Measurements from ENCODE around the gene NECAP2.

Gene NECAP2

GRCh38 chr1:16413191-16413590, 27.3 kb upstream of the NECAP2 start:
- no peak overlapping the region for H3K27ac ChIP-seq (ENCODE audit: insufficient read depth in 1 of 2, low read depth in 1 of 2, low read length in 2 of 2, poor library complexity in 1 of 2, severe bottlenecking in 2 of 2)
- no peak overlapping the region for H3K4me3 ChIP-seq (ENCODE audit: control insufficient read depth in 1 of 7, extremely low read depth in 1 of 7, insufficient read depth in 4 of 7, low read depth in 2 of 7, low read length in 6 of 7)
- no peaks in the 10 kb centered on the region for H3K27me3 ChIP-seq (replicated peaks in 2 of 5; ENCODE audit: control insufficient read depth in 4 of 5, insufficient read depth in 5 of 5, low read length in 4 of 5)
- H3K4me1 ChIP-seq (ENCODE audit: control extremely low read depth in 1 of 4, control insufficient read depth in 4 of 4, insufficient read depth in 4 of 4, low read length in 3 of 4) = no peaks in the 10 kb centered on the region
- POLR2A ChIA-PET = no interaction called here
- CTCF ChIA-PET = no interaction called here
- H3K36me3 ChIP-seq (ENCODE audit: control insufficient read depth in 4 of 4, insufficient read depth in 4 of 4, low read length in 3 of 4) = no peaks in the 10 kb centered on the region
- H3K9me3 ChIP-seq (ENCODE audit: control extremely low read depth in 1 of 5, control insufficient read depth in 4 of 5, insufficient read depth in 2 of 5, low read depth in 1 of 5, low read length in 4 of 5) = no peaks in the 10 kb centered on the region
- 93% methylated on average over 2 of the region's 3 CpGs for WGBS (ENCODE audit: insufficient coverage)
- no peak for DNase-seq

- H3K27me3 ChIP-seq (replicated peaks in 2 of 5; ENCODE audit: control insufficient read depth in 4 of 5, insufficient read depth in 5 of 5, low read length in 4 of 5) = peaks cover 0 to 4% (median 0%) of the 10 kb centered on the region in 5 experiments
- no peaks in the 10 kb centered on the region for H3K4me1 ChIP-seq (ENCODE audit: control extremely low read depth in 1 of 4, control insufficient read depth in 4 of 4, insufficient read depth in 4 of 4, low read length in 3 of 4)
- H3K27ac ChIP-seq (ENCODE audit: insufficient read depth in 1 of 2, low read depth in 1 of 2, low read length in 2 of 2, poor library complexity in 1 of 2, severe bottlenecking in 2 of 2) = no peak overlapping the region
- ChIA-PET POLR2A (no interaction called here), CTCF (interaction anchor here (0.6 kb wide), 1 partner anchor 611 kb away, joined by 3 read pairs; no protein-coding TSS in a partner anchor)
- no peak for DNase-seq
- H3K36me3 ChIP-seq (ENCODE audit: control insufficient read depth in 4 of 4, insufficient read depth in 4 of 4, low read length in 3 of 4) = no peaks in the 10 kb centered on the region
- H3K4me3 ChIP-seq (ENCODE audit: control insufficient read depth in 1 of 7, extremely low read depth in 1 of 7, insufficient read depth in 4 of 7, low read depth in 2 of 7, low read length in 6 of 7) = no peak overlapping the region
- 96% methylated on average over 7 of the region's 7 CpGs for WGBS (ENCODE audit: insufficient coverage)
- H3K9me3 ChIP-seq (ENCODE audit: control extremely low read depth in 1 of 5, control insufficient read depth in 4 of 5, insufficient read depth in 2 of 5, low read depth in 1 of 5, low read length in 4 of 5) = no peaks in the 10 kb centered on the region
These were observed 21.6 kb upstream of the NECAP2 start for GRCh38 chr1:16418823-16419425.

GRCh38 chr1:16420424-16421118, 20.0 kb upstream of the NECAP2 start:
- no peaks in the 10 kb centered on the region for H3K4me1 ChIP-seq (ENCODE audit: control extremely low read depth in 1 of 4, control insufficient read depth in 4 of 4, insufficient read depth in 4 of 4, low read length in 3 of 4)
- H3K9me3 ChIP-seq (ENCODE audit: control extremely low read depth in 1 of 5, control insufficient read depth in 4 of 5, insufficient read depth in 2 of 5, low read depth in 1 of 5, low read length in 4 of 5) = no peaks in the 10 kb centered on the region
- H3K27me3 ChIP-seq (replicated peaks in 2 of 5; ENCODE audit: control insufficient read depth in 4 of 5, insufficient read depth in 5 of 5, low read length in 4 of 5) = peaks cover 0 to 4% (median 0%) of the 10 kb centered on the region in 5 experiments
- no peak overlapping the region for H3K27ac ChIP-seq (ENCODE audit: insufficient read depth in 1 of 2, low read depth in 1 of 2, low read length in 2 of 2, poor library complexity in 1 of 2, severe bottlenecking in 2 of 2)
- CTCF ChIA-PET = interaction anchor here (0.6 kb wide), 1 partner anchor 350 kb away, joined by 3 read pairs; no protein-coding TSS in a partner anchor
- WGBS (ENCODE audit: insufficient coverage) = 85% methylated on average over 7 of the region's 9 CpGs
- H3K4me3 ChIP-seq (ENCODE audit: control insufficient read depth in 1 of 7, extremely low read depth in 1 of 7, insufficient read depth in 4 of 7, low read depth in 2 of 7, low read length in 6 of 7) = no peak overlapping the region
- H3K36me3 ChIP-seq (ENCODE audit: control insufficient read depth in 4 of 4, insufficient read depth in 4 of 4, low read length in 3 of 4) = no peaks in the 10 kb centered on the region
- peak; percentile 13 to 73 (median 63) for DNase-seq
- POLR2A ChIA-PET = no interaction called here

GRCh38 chr1:16421201-16421600, 19.3 kb upstream of the NECAP2 start:
- Histone ChIP-seq H3K36me3 (ENCODE audit: control insufficient read depth in 4 of 4, insufficient read depth in 4 of 4, low read length in 3 of 4) (no peaks in the 10 kb centered on the region), H3K4me1 (ENCODE audit: control extremely low read depth in 1 of 4, control insufficient read depth in 4 of 4, insufficient read depth in 4 of 4, low read length in 3 of 4) (no peaks in the 10 kb centered on the region), H3K27ac (ENCODE audit: insufficient read depth in 1 of 2, low read depth in 1 of 2, low read length in 2 of 2, poor library complexity in 1 of 2, severe bottlenecking in 2 of 2) (no peak overlapping the region), H3K4me3 (ENCODE audit: control insufficient read depth in 1 of 7, extremely low read depth in 1 of 7, insufficient read depth in 4 of 7, low read depth in 2 of 7, low read length in 6 of 7) (no peak overlapping the region), H3K9me3 (ENCODE audit: control extremely low read depth in 1 of 5, control insufficient read depth in 4 of 5, insufficient read depth in 2 of 5, low read depth in 1 of 5, low read length in 4 of 5) (no peaks in the 10 kb centered on the region), H3K27me3 (replicated peaks in 2 of 5; ENCODE audit: control insufficient read depth in 4 of 5, insufficient read depth in 5 of 5, low read length in 4 of 5) (peaks cover 0 to 4% (median 0%) of the 10 kb centered on the region in 5 experiments)
- CTCF ChIA-PET = no interaction called here
- 76% methylated on average over 3 of the region's 7 CpGs for WGBS (ENCODE audit: insufficient coverage)
- DNase-seq = no peak
- POLR2A ChIA-PET = no interaction called here

- no peak for DNase-seq
- no peaks in the 10 kb centered on the region for H3K4me1 ChIP-seq (ENCODE audit: control extremely low read depth in 1 of 4, control insufficient read depth in 4 of 4, insufficient read depth in 4 of 4, low read length in 3 of 4)
- H3K27ac ChIP-seq (ENCODE audit: insufficient read depth in 1 of 2, low read depth in 1 of 2, low read length in 2 of 2, poor library complexity in 1 of 2, severe bottlenecking in 2 of 2) = no peak overlapping the region
- H3K9me3 ChIP-seq (ENCODE audit: control extremely low read depth in 1 of 5, control insufficient read depth in 4 of 5, insufficient read depth in 2 of 5, low read depth in 1 of 5, low read length in 4 of 5) = no peaks in the 10 kb centered on the region
- peaks cover 0 to 4% (median 0%) of the 10 kb centered on the region in 5 experiments for H3K27me3 ChIP-seq (replicated peaks in 2 of 5; ENCODE audit: control insufficient read depth in 4 of 5, insufficient read depth in 5 of 5, low read length in 4 of 5)
- H3K36me3 ChIP-seq (ENCODE audit: control insufficient read depth in 4 of 4, insufficient read depth in 4 of 4, low read length in 3 of 4) = no peaks in the 10 kb centered on the region
- POLR2A ChIA-PET = no interaction called here
- no peak overlapping the region for H3K4me3 ChIP-seq (ENCODE audit: control insufficient read depth in 1 of 7, extremely low read depth in 1 of 7, insufficient read depth in 4 of 7, low read depth in 2 of 7, low read length in 6 of 7)
- CTCF ChIA-PET = no interaction called here
- WGBS (ENCODE audit: insufficient coverage) = 96% methylated on average over 5 of the region's 7 CpGs
These were observed 18.5 kb upstream of the NECAP2 start for GRCh38 chr1:16422041-16422440.

- H3K4me1 ChIP-seq (ENCODE audit: control extremely low read depth in 1 of 4, control insufficient read depth in 4 of 4, insufficient read depth in 4 of 4, low read length in 3 of 4) = no peaks in the 10 kb centered on the region
- H3K36me3 ChIP-seq (ENCODE audit: control insufficient read depth in 4 of 4, insufficient read depth in 4 of 4, low read length in 3 of 4) = no peaks in the 10 kb centered on the region
- CTCF ChIA-PET = interaction anchor here (0.9 kb wide), 1 partner anchor 10 kb away, joined by 3 read pairs; no protein-coding TSS in a partner anchor
- no peaks in the 10 kb centered on the region for H3K9me3 ChIP-seq (ENCODE audit: control extremely low read depth in 1 of 5, control insufficient read depth in 4 of 5, insufficient read depth in 2 of 5, low read depth in 1 of 5, low read length in 4 of 5)
- WGBS (ENCODE audit: insufficient coverage) = 96% methylated on average over 8 of the region's 10 CpGs
- POLR2A ChIA-PET = interaction anchor here (0.6 kb wide), 2 partner anchors 69 to 156 kb away, joined by 3 to 7 read pairs; no protein-coding TSS in a partner anchor
- no peak overlapping the region for H3K27ac ChIP-seq (ENCODE audit: insufficient read depth in 1 of 2, low read depth in 1 of 2, low read length in 2 of 2, poor library complexity in 1 of 2, severe bottlenecking in 2 of 2)
- no peak for DNase-seq
- peaks cover 0 to 4% (median 0%) of the 10 kb centered on the region in 5 experiments for H3K27me3 ChIP-seq (replicated peaks in 2 of 5; ENCODE audit: control insufficient read depth in 4 of 5, insufficient read depth in 5 of 5, low read length in 4 of 5)
- H3K4me3 ChIP-seq (ENCODE audit: control insufficient read depth in 1 of 7, extremely low read depth in 1 of 7, insufficient read depth in 4 of 7, low read depth in 2 of 7, low read length in 6 of 7) = no peak overlapping the region
These were observed 15.1 kb upstream of the NECAP2 start for GRCh38 chr1:16425125-16426025.

All from common myeloid progenitor, CD34-positive (primary cell).